A549 (cell line): ENCODE results near the gene RBFOX1.

ENCODE experiments used
- CHD2 ChIP-seq: fragments of 150-350 bp; IDR thresholded peaks from 2 replicates; pipeline ENCODE4 v1.6.1; 2014; ENCODE audit warnings: low read length; ENCODE audit not compliant: partially characterized antibody
- GATA3 ChIP-seq: IDR thresholded peaks from 2 replicates; pipeline ENCODE4 v1.6.1; 2012; ENCODE audit warnings: borderline replicate concordance
- MYC ChIP-seq: IDR thresholded peaks from 2 replicates; pipeline ENCODE4 v1.6.1; 2012; ENCODE audit warnings: mild to moderate bottlenecking, inconsistent platforms, low read length, improper control_type of control experiment, borderline replicate concordance
- POLR2A ChIP-seq: IDR thresholded peaks from 2 replicates; pipeline ENCODE4 v1.6.1; 2012; ENCODE audit warnings: mild to moderate bottlenecking, low read length
- POLR2AphosphoS2 ChIP-seq: conservative IDR thresholded peaks from 2 replicates; pipeline ENCODE4 v1.6.1; 2012; ENCODE audit warnings: low read length, improper control_type of control experiment, inconsistent platforms
- RAD21 ChIP-seq, 2 experiments: fragments of >200 bp in 1 of 2; sonication (Bioruptor Twin) in 1 of 2; formaldehyde crosslinking in 1 of 2; IDR thresholded peaks in 1 of 2; conservative IDR thresholded peaks in 1 of 2; 2 replicates in 1 of 2; 3 replicates in 1 of 2; pipeline ENCODE4 v1.6.1; 2012 to 2018; ENCODE audit warnings: inconsistent platforms in 1 of 2
- SMC3 ChIP-seq: fragments of >200 bp; sonication (Bioruptor Twin); formaldehyde crosslinking; IDR thresholded peaks from 3 replicates; pipeline ENCODE4 v1.6.1; 2018; ENCODE audit warnings: inconsistent platforms
- TF ChIP-seq, protein P1 (sequence below): fragments of >200 bp; sonication (Bioruptor Twin); formaldehyde crosslinking; IDR thresholded peaks from 3 replicates; pipeline ENCODE4 v1.5.1; 2016
- TF ChIP-seq, protein P2 (sequence below): IDR thresholded peaks from 2 replicates; pipeline ENCODE4 v1.6.1; 2012
- TF ChIP-seq, protein P3 (sequence below): IDR thresholded peaks from 2 replicates; pipeline ENCODE4 v1.6.1; 2012; ENCODE audit warnings: low read depth, borderline replicate concordance

DNA sequence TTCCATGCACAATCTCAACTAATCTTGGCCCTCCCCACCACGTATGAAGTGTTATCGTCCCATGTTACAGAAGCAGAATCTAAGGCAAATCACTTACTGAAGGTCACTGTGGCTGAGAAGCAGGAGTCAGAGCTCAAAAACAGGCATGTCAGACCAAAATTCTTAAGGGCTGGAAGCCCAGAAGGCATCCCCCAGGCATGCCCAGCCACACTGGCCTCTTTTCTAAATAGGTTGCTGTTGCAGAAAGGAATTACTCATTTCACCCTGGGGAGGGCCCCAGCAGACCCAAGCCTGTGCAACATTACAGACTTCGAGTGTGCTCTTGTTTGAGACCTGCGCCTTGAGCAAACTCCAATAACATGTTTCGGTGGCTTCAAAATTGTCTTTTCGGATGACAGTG lies 194.1 kb downstream of the RBFOX1 start:
- TF ChIP-seq SMC3 (no peak), CHD2 (no peak), POLR2AphosphoS2 (no peak), POLR2A (no peak), RAD21 (conservative IDR thresholded peaks at IDR 0.05 in 1 of 2, IDR thresholded peaks at IDR 0.05 in 1 of 2) (no peak), GATA3 (no peak), MYC (no peak)
- TF ChIP-seq, protein P1, sequence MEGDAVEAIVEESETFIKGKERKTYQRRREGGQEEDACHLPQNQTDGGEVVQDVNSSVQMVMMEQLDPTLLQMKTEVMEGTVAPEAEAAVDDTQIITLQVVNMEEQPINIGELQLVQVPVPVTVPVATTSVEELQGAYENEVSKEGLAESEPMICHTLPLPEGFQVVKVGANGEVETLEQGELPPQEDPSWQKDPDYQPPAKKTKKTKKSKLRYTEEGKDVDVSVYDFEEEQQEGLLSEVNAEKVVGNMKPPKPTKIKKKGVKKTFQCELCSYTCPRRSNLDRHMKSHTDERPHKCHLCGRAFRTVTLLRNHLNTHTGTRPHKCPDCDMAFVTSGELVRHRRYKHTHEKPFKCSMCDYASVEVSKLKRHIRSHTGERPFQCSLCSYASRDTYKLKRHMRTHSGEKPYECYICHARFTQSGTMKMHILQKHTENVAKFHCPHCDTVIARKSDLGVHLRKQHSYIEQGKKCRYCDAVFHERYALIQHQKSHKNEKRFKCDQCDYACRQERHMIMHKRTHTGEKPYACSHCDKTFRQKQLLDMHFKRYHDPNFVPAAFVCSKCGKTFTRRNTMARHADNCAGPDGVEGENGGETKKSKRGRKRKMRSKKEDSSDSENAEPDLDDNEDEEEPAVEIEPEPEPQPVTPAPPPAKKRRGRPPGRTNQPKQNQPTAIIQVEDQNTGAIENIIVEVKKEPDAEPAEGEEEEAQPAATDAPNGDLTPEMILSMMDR, result no peak
- TF ChIP-seq, protein P2, sequence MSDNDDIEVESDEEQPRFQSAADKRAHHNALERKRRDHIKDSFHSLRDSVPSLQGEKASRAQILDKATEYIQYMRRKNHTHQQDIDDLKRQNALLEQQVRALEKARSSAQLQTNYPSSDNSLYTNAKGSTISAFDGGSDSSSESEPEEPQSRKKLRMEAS, result no peak
- TF ChIP-seq, protein P3, sequence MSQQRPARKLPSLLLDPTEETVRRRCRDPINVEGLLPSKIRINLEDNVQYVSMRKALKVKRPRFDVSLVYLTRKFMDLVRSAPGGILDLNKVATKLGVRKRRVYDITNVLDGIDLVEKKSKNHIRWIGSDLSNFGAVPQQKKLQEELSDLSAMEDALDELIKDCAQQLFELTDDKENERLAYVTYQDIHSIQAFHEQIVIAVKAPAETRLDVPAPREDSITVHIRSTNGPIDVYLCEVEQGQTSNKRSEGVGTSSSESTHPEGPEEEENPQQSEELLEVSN, result no peak
